ENCODE data around the gene VARS1.
A peak's percentile ranks its signal among the peaks of the same experiment; 100 is the strongest.

GRCh38 chr6:31806470-31807272 is 11.1 kb upstream of the VARS1 start, which contains the start of gene LSM2:
- TF ChIP-seq POLR2AphosphoS5 (IDR thresholded peaks at IDR 0.05; ENCODE audit: low read depth, low read length) (peak; percentile 90), POLR2A (IDR thresholded peaks at IDR 0.05; ENCODE audit: low read depth, low read length) (peak; percentile 89), TAF1 (IDR thresholded peaks at IDR 0.05; ENCODE audit: borderline replicate concordance, low read depth, low read length) (peak; percentile 50; the same call in 1 of the 2 replicates)
